Activated CD8-positive, alpha-beta T cell treated with anti-CD3 and anti-CD28 coated beads for 36 hours (primary cell): Measurements from ENCODE around the gene CAV2. TPM values are rescaled to one million over a fixed set of nuclear protein-coding genes. Genes with fewer than 3 reads are reported as not detected.

Source experiments
- ATAC-seq: fragments of 200-7000 bp; cut with Tn5 transposase; one replicate; pipeline ENCODE4 v1.10.0; 2021; ENCODE audit warnings: mild to moderate bottlenecking, moderate library complexity
- CTCF ChIA-PET: fragments of 350-600 bp; sonication (Branson Sonifier 250); formaldehyde crosslinking; loops from one replicate; lab custom pipeline; 2021; ENCODE audit warnings: antibody characterized with exemption; lab: Charles Lee
- POLR2A ChIA-PET: fragments of 350-600 bp; sonication (Branson Sonifier 250); formaldehyde crosslinking; loops from one replicate; lab custom pipeline; 2021; ENCODE audit warnings: antibody characterized with exemption; lab: Charles Lee
- DNase-seq: peaks from one replicate; pipeline ENCODE4 v3.0.0-alpha.2; 2020
- H3K27ac Mint-ChIP-seq: one replicate; pipeline ENCODE4 v1.8.0; 2021; ENCODE audit warnings: mild to moderate bottlenecking, mixed read lengths
- H3K27me3 Mint-ChIP-seq: one replicate; pipeline ENCODE4 v1.8.0; 2021; ENCODE audit warnings: mixed read lengths
- H3K36me3 Mint-ChIP-seq: one replicate; pipeline ENCODE4 v1.8.0; 2021; ENCODE audit warnings: low read depth, mixed read lengths
- H3K4me1 Mint-ChIP-seq: one replicate; pipeline ENCODE4 v1.8.0; 2021; ENCODE audit warnings: low read depth, mixed read lengths
- H3K4me3 Mint-ChIP-seq: one replicate; pipeline ENCODE4 v1.8.0; 2021; ENCODE audit warnings: mild to moderate bottlenecking, moderate library complexity, mixed read lengths
- H3K9me3 Mint-ChIP-seq: one replicate; pipeline ENCODE4 v1.8.0; 2021; ENCODE audit warnings: mixed read lengths
- CTCF ChIP-seq: fragments of 200-600 bp; IDR thresholded peaks from one replicate; pipeline ENCODE4 v1.8.0; 2022; ENCODE audit warnings: antibody characterized with exemption, mild to moderate bottlenecking
- intact Hi-C: fragments of 100-400 bp; cut with micrococcal nuclease; formaldehyde crosslinking; loops from one replicate; pipeline ENCODE4 v1.10.0; 2022
- total RNA-seq, 2 experiments: library from RNA; stranded (reverse); gene quantifications; one replicate each; pipeline ENCODE4 v1.2.3, GENCODE V29; 2021

Gene CAV2
- total RNA-seq, 2 experiments from 2014 or later = not detected

GRCh38 chr7:116512520-116513188 is 13.1 kb downstream of the CAV2 start:
- ChIA-PET POLR2A (no interaction called here), CTCF (interaction anchor here (2.8 kb wide), 1 partner anchor 13 kb away, joined by 12 read pairs; no protein-coding TSS in a partner anchor)
- no peak for TF ChIP-seq CTCF
- H3K4me3 Mint-ChIP-seq = no peak overlapping the region
- peaks cover 21% of the 10 kb centered on the region for H3K27me3 Mint-ChIP-seq
- peaks cover 12% of the 10 kb centered on the region for H3K4me1 Mint-ChIP-seq
- intact Hi-C loops = no loop called here
- no peaks in the 10 kb centered on the region for H3K36me3 Mint-ChIP-seq
- H3K27ac Mint-ChIP-seq = no peak overlapping the region
- ATAC-seq = no peak
- no peak for DNase-seq
- no peaks in the 10 kb centered on the region for H3K9me3 Mint-ChIP-seq

- no peak for TF ChIP-seq CTCF
- no peak overlapping the region for H3K4me3 Mint-ChIP-seq
- H3K4me1 Mint-ChIP-seq = peaks cover 12% of the 10 kb centered on the region
- DNase-seq = no peak
- no peak overlapping the region for H3K27ac Mint-ChIP-seq
- POLR2A ChIA-PET = interaction anchor here (0.6 kb wide), 1 partner anchor 44 kb away, joined by 3 read pairs; no protein-coding TSS in a partner anchor
- no peaks in the 10 kb centered on the region for H3K9me3 Mint-ChIP-seq
- CTCF ChIA-PET = interaction anchor here (1.8 kb wide), 1 partner anchor 10 kb away, joined by 10 read pairs; no protein-coding TSS in a partner anchor
- peaks cover 22% of the 10 kb centered on the region for H3K27me3 Mint-ChIP-seq
- no peaks in the 10 kb centered on the region for H3K36me3 Mint-ChIP-seq
- no peak for ATAC-seq
- intact Hi-C loops = no loop called here
Measured at GRCh38 chr7:116515584-116515983, 16.0 kb downstream of the CAV2 start.

GRCh38 chr7:116516324-116516723 is 16.8 kb downstream of the CAV2 start:
- no peak for DNase-seq
- ChIA-PET POLR2A (no interaction called here), CTCF (interaction anchor here (1.3 kb wide), 1 partner anchor 10 kb away, joined by 8 read pairs; no protein-coding TSS in a partner anchor)
- no peak for ATAC-seq
- H3K4me1 Mint-ChIP-seq = peaks cover 12% of the 10 kb centered on the region
- H3K36me3 Mint-ChIP-seq = no peaks in the 10 kb centered on the region
- no peak overlapping the region for H3K27ac Mint-ChIP-seq
- H3K9me3 Mint-ChIP-seq = no peaks in the 10 kb centered on the region
- intact Hi-C loops = no loop called here
- H3K27me3 Mint-ChIP-seq = peaks cover 26% of the 10 kb centered on the region
- TF ChIP-seq CTCF = no peak
- no peak overlapping the region for H3K4me3 Mint-ChIP-seq

- H3K36me3 Mint-ChIP-seq = no peaks in the 10 kb centered on the region
- H3K9me3 Mint-ChIP-seq = no peaks in the 10 kb centered on the region
- ChIA-PET POLR2A (no interaction called here), CTCF (no interaction called here)
- H3K4me1 Mint-ChIP-seq = peaks cover 3% of the 10 kb centered on the region
- H3K27me3 Mint-ChIP-seq = peaks cover 34% of the 10 kb centered on the region
- no peak overlapping the region for H3K4me3 Mint-ChIP-seq
- DNase-seq (no peak), ATAC-seq (no peak)
- intact Hi-C loops = no loop called here
- no peak overlapping the region for H3K27ac Mint-ChIP-seq
- TF ChIP-seq CTCF = no peak
Measured at GRCh38 chr7:116517626-116518025, 18.1 kb downstream of the CAV2 start.

DNA sequence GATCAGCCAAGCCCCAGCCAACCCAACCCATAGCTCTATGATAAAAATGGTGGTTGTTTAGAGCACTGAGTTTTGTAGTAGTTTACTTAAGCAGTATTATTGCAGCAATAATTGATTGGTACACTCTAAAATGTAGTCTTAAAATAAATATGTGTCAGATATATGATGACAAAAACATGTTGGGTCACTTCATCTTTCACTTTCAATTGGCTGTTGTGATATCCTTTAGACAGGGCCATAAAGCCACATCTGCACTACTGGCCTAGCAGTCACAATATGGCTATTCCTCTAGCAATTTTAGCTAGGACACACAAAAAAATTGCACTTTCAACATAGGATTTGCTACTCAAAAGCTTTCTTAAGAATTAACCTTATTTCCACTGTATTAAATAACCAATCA is 19.4 kb downstream of the CAV2 start:
- ATAC-seq (no peak), DNase-seq (no peak)
- intact Hi-C loops = no loop called here
- no peaks in the 10 kb centered on the region for H3K36me3 Mint-ChIP-seq
- H3K27me3 Mint-ChIP-seq = peaks cover 40% of the 10 kb centered on the region
- TF ChIP-seq CTCF = no peak
- H3K27ac Mint-ChIP-seq = no peak overlapping the region
- no peaks in the 10 kb centered on the region for H3K4me1 Mint-ChIP-seq
- CTCF ChIA-PET = no interaction called here
- no peak overlapping the region for H3K4me3 Mint-ChIP-seq
- no peaks in the 10 kb centered on the region for H3K9me3 Mint-ChIP-seq
- POLR2A ChIA-PET = no interaction called here
